NCI-H2107 (cell line): ENCODE data around the gene AP1G2.

Source experiments
- DNase-seq: peaks from one replicate; lab custom pipeline; 2025; lab: John Stamatoyannopoulos, UW

Gene AP1G2

DNA sequence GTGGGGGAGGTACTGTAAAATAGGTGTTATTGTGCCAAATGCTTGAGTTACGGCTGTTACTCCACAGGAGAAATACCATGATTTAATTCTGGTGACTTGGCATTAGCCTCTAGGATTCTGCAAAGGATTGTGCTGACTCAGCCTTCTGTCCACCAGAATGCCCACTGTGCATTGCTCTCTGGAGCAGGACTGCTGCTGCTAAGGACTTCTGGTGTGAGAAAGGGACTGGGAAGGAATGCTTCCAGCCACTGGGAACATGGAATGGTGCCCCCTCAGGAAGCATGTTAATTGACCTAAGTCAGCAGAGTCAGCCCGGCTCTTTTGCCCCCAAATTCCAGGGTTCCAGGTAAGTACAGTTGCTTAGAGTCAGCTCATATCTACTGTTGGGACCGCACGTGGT lies 48.9 kb downstream of the AP1G2 start:
- DNase-seq, result no peak

DNA sequence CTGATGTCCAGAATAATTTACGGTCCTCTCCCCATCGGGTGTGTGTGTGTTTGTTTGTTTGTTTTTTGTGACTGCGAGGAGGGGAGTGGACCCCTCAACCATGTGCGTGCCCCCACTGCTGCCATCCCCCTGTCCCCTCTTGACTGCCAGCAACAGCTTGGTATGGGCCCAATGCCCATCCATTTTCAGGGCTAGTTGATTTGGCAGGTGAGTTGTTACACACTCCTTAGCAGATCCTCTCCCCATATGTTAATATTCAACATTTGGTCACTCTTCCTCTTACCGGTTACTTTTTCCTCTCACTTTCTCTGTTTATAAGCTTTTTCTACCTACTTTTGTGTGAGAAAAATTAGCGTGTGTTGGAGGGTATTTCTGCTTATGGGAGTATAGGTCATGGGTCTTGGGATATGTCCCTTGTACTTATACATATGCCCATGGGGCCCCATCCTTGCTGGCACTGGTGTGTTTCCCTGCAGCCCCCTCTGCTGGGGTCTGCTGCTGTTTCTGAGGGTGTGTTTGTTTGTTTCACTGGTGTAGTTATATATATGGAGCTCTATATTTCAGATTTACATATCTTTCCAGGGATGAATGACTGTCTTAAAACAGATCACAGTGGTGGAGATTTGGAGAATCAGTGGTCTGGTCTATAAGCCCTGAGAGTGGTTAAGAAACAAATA lies 49.8 kb downstream of the AP1G2 start:
- no peak for DNase-seq

DNA sequence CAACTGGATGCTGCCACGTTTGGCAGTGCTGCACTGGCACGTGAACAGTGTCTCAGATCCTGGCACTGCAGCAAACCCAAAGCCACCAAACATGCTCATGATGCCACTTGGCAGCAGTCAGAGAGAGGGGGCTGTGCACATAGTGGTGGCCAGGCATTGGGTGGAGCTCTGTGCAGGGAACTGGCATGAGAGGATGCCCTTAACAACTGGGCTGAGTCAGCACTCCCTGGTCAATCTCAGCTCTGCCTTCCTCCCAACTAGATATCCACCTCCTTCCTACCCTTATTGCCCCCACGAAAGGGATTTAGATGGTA lies 53.0 kb downstream of the AP1G2 start:
- no peak for DNase-seq

DNA sequence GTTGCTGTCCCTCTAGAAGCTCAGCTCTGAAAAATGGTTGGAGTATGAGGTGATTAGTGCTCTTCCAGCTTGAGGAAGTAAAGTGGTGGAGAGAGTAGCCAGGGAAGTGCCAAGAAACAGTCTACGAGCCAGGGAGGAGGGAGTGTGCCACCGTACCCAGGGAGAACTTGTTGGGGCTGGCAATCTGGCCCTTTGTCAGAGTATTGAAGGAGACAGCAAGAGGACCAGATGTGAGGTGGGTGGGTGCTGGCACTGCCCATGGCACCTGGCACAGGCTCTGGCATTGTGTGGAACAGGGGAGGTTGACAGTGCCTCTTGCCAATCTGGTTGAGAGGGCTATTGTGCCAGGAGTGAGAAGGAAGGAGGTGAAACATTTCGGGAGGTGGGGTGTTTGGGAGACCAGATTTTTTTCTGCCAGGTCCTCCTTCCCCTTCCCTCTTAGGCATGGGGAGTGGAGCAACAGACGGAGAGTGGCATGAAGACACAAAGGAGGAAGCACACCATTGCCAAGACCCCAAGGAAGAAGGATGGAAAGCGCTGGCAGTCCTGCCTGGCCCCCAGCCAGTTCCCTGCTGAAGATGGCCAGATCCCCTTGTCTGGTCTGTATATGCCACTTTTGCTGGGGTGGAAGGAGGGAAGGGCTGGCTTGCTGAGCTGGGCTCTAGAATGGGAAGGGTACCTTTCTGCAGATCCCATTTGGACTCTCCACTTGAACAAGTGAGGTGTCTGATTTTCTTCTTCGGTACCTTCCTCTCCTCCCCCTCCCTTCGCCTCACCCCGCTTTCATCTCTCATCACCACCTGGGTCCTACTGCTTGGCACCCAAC lies 53.6 kb downstream of the AP1G2 start:
- no peak for DNase-seq

DNA sequence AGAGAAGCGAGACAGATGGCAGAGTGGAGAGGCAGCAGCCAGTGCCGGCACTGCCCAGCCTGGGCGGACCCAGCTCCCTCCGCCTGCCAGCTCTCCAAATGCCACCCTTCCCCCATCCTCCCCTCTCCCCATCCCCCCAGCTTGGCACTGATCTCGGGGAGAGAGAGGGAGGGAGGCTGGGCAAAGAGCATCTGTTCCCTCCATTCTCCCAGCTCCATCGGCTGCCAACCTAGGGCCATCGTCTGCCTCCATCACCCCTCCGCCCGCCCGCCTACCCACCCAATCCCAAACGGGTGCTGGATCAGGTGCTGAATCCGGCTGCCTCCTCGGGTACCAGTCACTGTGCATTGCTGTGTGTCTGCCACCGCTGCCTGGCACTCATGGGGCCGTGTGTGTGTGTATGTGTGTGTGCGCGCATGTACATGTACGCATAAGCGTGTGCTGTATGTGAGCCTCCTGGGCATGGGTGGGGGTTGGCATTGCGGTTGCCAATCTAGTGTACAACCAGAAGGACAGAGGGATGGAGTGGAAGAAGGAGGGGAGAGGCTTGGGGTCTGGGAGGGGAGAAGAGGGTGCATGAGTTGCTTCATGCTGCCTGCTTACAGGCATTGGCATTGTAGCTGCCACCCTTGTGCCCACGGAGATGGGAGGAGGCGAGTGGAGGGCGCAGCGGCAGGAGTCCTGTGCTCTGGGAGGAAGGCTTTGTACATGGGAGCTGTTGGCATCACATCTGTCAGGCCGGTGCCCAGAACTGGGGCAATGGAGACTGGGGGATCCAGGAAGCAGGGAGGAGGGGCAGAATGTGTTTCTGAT lies 54.4 kb downstream of the AP1G2 start:
- peak; percentile 87 for DNase-seq

- DNase-seq, result peak; percentile 81
These were observed 55.4 kb downstream of the AP1G2 start for GRCh38 chr14:23512156-23512555.
